Type B pancreatic cell (in vitro differentiated cells): ENCODE measurements around the gene PARL. TPM values are rescaled to one million over a fixed set of nuclear protein-coding genes. Genes with fewer than 3 reads are reported as not detected.
A peak's percentile ranks its signal among the peaks of the same experiment; 100 is the strongest.

Source experiments
- DNase-seq: peaks from one replicate; pipeline ENCODE4 v3.0.0; 2021; ENCODE audit warnings: mixed read lengths; ENCODE audit not compliant: unreplicated experiment; ENCODE audit errors: extremely low spot score
- H3K27ac Mint-ChIP-seq: 2 replicates; pipeline ENCODE4 v1.8.0; 2021; ENCODE audit warnings: mild to moderate bottlenecking, mixed read lengths
- H3K27me3 Mint-ChIP-seq: 2 replicates; pipeline ENCODE4 v1.8.0; 2021; ENCODE audit warnings: mixed read lengths
- H3K36me3 Mint-ChIP-seq: 2 replicates; pipeline ENCODE4 v1.8.0; 2021; ENCODE audit warnings: mixed read lengths
- H3K4me1 Mint-ChIP-seq: one replicate; pipeline ENCODE4 v1.8.0; 2021; ENCODE audit warnings: mixed read lengths; ENCODE audit not compliant: unreplicated experiment
- H3K4me3 Mint-ChIP-seq: 2 replicates; pipeline ENCODE4 v1.8.0; 2021; ENCODE audit warnings: mild to moderate bottlenecking, mixed read lengths
- H3K9me3 Mint-ChIP-seq: 2 replicates; pipeline ENCODE4 v1.8.0; 2021; ENCODE audit warnings: mixed read lengths
- CTCF ChIP-seq: fragments of 200-600 bp; sonication (generic); conservative IDR thresholded peaks from 2 replicates; pipeline ENCODE4 v1.5.0; 2021; ENCODE audit warnings: antibody characterized with exemption, mild to moderate bottlenecking
- total RNA-seq: library from RNA; stranded (reverse); gene quantifications from 2 replicates; pipeline ENCODE4 v1.2.1, GENCODE V29; 2021; ENCODE audit warnings: low replicate concordance

Gene PARL
- total RNA-seq, 1 donor from 2014 or later: 53.1 TPM

GRCh38 chr3:183827809-183828537 is 56.7 kb downstream of the PARL start:
- TF ChIP-seq CTCF: no peak
- Mint-ChIP-seq H3K4me3 (no peak overlapping the region), H3K36me3 (peaks cover 10% of the 10 kb centered on the region), H3K27me3 (peaks cover 9% of the 10 kb centered on the region), H3K27ac (no peak overlapping the region), H3K4me1 (peaks cover 19% of the 10 kb centered on the region), H3K9me3 (no peaks in the 10 kb centered on the region)
- no peak for DNase-seq

- peaks cover 19% of the 10 kb centered on the region for H3K4me1 Mint-ChIP-seq
- DNase-seq: no peak
- peaks cover 5% of the 10 kb centered on the region for H3K36me3 Mint-ChIP-seq
- peak overlapping the region; percentile 81 for H3K4me3 Mint-ChIP-seq
- no peak for TF ChIP-seq CTCF
- peaks cover 12% of the 10 kb centered on the region for H3K27me3 Mint-ChIP-seq
- peak overlapping the region; percentile 68 for H3K27ac Mint-ChIP-seq
- no peaks in the 10 kb centered on the region for H3K9me3 Mint-ChIP-seq
Observed at GRCh38 chr3:183826448-183827250, 58.0 kb downstream of the PARL start.

GRCh38 chr3:183825456-183826161 is 59.1 kb downstream of the PARL start, which contains the start of gene MAP6D1:
Gene MAP6D1 (minus strand): TSS chr3:183825577. CDS start chr3:183825547, 30 bp downstream.
- Mint-ChIP-seq H3K36me3 (peaks cover 5% of the 10 kb centered on the region), H3K4me3 (peak within 1 kb of the TSS; percentile 81), H3K27ac (peak within 1 kb of the TSS; percentile 68), H3K27me3 (peaks cover 12% of the 10 kb centered on the region), H3K9me3 (no peaks in the 10 kb centered on the region), H3K4me1 (peaks cover 19% of the 10 kb centered on the region)
- DNase-seq: no peak
- peak; percentile 62 for TF ChIP-seq CTCF

- TF ChIP-seq CTCF: peak; percentile 27
- peak overlapping the region; percentile 80 for H3K4me3 Mint-ChIP-seq
- no peak overlapping the region for H3K27ac Mint-ChIP-seq
- peaks cover 12% of the 10 kb centered on the region for H3K27me3 Mint-ChIP-seq
- peak; percentile 68 for DNase-seq
- peaks cover under 1% of the 10 kb centered on the region for H3K36me3 Mint-ChIP-seq
- H3K4me1 Mint-ChIP-seq: peaks cover 19% of the 10 kb centered on the region
- no peaks in the 10 kb centered on the region for H3K9me3 Mint-ChIP-seq
Observed at GRCh38 chr3:183824761-183825455, 59.8 kb downstream of the PARL start.

- no peak for TF ChIP-seq CTCF
- H3K27me3 Mint-ChIP-seq: peaks cover 12% of the 10 kb centered on the region
- no peak for DNase-seq
Observed at GRCh38 chr3:183823963-183824362, 60.7 kb downstream of the PARL start.

More at GRCh38 chr3:183823963-183824362, 60.7 kb downstream of the PARL start:
- Mint-ChIP-seq H3K36me3 (no peaks in the 10 kb centered on the region), H3K4me3 (peak overlapping the region; percentile 80), H3K27ac (peak overlapping the region; percentile 29), H3K9me3 (no peaks in the 10 kb centered on the region), H3K4me1 (peaks cover 19% of the 10 kb centered on the region)
